Stimulated activated CD8-positive, alpha-beta memory T cell treated with anti-CD3 and anti-CD28 coated beads, Interleukin-4, amount 100 ng/mL, for 4 hours (primary cell): Measurements from ENCODE around the gene AMIGO2.
"Not testable (repeated sequence)": the region's sequence is repeated elsewhere in the genome, so short reads cannot be mapped to it uniquely, and the experiment has no call there.

Experiments
- DNase-seq, 2 donors: peaks; one replicate each; pipeline ENCODE4 v3.0.0-alpha.2; 2020; ENCODE audit warnings: low read depth in 2 of 2, low spot score in 1 of 2

The AMIGO2 gene, protein sequence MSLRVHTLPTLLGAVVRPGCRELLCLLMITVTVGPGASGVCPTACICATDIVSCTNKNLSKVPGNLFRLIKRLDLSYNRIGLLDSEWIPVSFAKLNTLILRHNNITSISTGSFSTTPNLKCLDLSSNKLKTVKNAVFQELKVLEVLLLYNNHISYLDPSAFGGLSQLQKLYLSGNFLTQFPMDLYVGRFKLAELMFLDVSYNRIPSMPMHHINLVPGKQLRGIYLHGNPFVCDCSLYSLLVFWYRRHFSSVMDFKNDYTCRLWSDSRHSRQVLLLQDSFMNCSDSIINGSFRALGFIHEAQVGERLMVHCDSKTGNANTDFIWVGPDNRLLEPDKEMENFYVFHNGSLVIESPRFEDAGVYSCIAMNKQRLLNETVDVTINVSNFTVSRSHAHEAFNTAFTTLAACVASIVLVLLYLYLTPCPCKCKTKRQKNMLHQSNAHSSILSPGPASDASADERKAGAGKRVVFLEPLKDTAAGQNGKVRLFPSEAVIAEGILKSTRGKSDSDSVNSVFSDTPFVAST

DNA sequence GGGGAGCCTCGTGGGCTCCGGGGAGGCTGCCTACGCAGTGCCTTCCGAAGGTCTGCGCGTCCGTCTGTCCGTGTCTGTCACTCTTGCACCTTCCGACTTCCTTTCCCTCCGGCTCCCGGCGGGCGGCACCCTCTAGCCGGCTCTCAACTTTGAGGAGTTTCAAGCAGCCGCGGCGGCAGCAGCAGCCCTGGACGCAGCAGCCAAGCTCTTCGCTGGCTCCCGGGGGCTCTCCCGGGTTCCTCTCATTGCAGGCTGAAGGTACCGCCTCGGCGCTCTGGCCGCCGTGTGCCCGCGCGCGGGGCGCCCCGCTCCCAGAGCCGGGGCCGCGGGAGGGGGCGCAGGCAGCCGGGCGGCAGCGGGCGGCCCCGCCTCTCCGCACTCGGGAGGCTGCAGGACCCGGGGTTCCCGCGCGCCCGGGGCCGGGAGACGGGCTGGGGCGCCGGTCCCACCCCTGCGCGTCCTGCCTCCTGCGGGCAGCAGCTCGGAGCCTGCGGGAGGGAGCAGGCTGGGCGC lies at the start of gene AMIGO2, which contains the start of gene PCED1B:
Gene AMIGO2, minus strand, starts transcription at position 492 of the 513 bp plus-strand sequence. CDS start 957 bp downstream, outside the sequence.
Gene PCED1B, plus strand, starts transcription at position 154 of the 513 bp plus-strand sequence. CDS start 155,443 bp downstream, outside the sequence.
- peak; percentile 27 to 40 for DNase-seq

GRCh38 chr12:47126246-47126645 lies 46.5 kb upstream of the AMIGO2 start:
- no peak for DNase-seq

DNA sequence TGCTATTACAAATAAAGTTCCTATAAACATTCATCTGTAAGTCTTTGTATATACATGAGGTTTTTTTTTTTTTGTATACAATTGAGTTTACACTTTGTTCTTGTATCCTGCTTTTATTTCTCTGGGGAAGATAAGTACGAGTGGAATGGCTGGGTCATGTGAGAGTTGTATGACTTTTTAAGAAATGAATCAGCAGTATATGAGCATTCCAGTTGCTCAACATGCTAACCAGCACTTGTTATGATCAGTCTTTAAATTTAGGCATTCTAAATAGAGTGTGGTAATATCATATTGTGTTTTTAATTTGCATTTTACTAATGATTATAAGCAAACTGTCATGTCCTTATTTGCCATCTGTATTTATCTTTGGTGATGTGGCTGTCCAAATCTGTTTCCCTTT lies 44.7 kb upstream of the AMIGO2 start:
- no peak for DNase-seq

- DNase-seq = no peak
Observed at GRCh38 chr12:47123730-47124129, 44.0 kb upstream of the AMIGO2 start.

GRCh38 chr12:47122602-47123001 lies 42.8 kb upstream of the AMIGO2 start:
- DNase-seq = no peak

- no peak for DNase-seq
Observed at GRCh38 chr12:47121146-47121545, 41.4 kb upstream of the AMIGO2 start.

- DNase-seq = no peak
Observed at GRCh38 chr12:47120736-47121135, 41.0 kb upstream of the AMIGO2 start.

- not testable (repeated sequence) for DNase-seq
Observed at GRCh38 chr12:47117305-47117704, 37.5 kb upstream of the AMIGO2 start.

DNA sequence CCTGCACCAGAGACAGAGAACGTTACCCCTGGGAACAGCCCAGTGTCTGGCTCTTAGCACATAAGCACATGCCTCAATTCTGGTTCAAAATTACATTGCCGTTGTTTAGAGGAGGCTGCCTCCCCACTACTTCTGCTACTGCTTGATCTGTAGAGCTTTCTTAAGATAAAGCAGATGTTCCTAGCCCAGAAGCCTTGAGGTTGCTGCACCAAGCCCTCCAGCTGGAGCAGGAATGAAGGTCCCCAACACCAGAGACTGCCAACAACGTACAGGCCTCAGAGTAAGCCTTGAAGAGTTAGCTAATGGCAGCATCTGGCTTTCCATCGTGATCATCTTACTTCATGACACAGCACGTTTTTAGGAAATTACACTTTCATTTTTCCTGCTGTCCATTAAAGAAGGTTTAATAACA lies 34.7 kb upstream of the AMIGO2 start:
- DNase-seq = no peak

DNA sequence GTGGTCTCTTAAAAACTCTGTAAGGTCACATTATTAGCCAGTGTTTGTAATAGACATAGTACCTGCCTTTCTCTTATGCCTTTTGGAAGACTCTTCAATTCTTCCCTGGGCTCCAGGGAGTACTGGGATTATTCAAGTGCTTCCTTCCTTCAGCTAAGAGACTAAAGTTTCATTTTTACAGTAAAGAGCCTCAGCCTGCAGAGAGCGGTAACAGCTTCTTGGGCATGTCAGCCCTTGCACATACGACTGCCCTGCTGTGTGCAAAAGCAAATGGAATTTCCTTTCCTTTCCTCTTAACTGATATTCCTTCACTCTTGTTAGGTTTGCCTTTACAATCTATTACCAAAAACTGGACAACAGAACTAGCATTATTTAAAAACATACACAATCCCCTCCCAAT lies 32.9 kb upstream of the AMIGO2 start:
- no peak for DNase-seq

DNA sequence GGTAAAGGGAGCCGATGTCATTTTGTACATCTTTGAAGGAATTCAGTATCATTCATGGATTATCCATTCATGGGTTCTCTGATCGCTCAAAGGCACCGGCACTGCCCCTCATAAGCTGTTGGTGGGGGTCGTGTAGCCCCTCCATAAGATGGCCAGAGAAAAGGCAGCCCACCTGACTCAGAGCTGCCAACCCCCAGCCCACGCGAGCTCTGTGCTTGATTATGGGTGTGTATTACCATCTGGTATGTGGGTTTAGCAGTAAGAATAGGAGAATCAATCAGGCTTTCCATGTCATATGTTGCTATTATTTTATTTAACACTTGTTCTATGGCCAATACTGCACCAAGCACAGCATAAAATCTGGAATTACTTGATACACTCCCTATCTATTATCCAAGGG lies 32.1 kb upstream of the AMIGO2 start:
- no peak for DNase-seq

GRCh38 chr12:47111392-47111778 lies 31.6 kb upstream of the AMIGO2 start:
- no peak for DNase-seq

GRCh38 chr12:47110718-47111391 lies 31.1 kb upstream of the AMIGO2 start:
- no peak for DNase-seq

GRCh38 chr12:47110011-47110541 lies 30.3 kb upstream of the AMIGO2 start:
- DNase-seq = no peak

DNA sequence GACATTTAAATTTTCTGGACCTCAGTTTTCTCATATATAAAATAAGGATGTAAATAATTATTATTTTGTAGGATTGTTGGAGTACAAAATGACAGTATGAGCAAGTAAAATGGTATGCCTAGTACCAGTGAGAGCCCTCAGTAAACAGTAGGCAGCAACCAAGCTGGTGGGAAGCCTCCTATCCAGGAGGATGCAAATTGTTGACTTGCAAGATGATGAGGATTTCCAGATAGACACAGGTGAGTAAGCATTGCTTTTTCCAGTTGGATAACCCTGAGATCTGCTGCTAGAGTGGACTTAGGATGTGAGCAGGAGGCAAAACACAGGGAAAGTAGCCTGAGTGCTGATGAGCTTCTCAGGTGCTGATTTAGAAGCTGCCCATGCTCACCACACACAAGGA lies 28.2 kb upstream of the AMIGO2 start:
- DNase-seq = no peak

- no peak for DNase-seq
Observed at GRCh38 chr12:47107446-47107845, 27.7 kb upstream of the AMIGO2 start.

DNA sequence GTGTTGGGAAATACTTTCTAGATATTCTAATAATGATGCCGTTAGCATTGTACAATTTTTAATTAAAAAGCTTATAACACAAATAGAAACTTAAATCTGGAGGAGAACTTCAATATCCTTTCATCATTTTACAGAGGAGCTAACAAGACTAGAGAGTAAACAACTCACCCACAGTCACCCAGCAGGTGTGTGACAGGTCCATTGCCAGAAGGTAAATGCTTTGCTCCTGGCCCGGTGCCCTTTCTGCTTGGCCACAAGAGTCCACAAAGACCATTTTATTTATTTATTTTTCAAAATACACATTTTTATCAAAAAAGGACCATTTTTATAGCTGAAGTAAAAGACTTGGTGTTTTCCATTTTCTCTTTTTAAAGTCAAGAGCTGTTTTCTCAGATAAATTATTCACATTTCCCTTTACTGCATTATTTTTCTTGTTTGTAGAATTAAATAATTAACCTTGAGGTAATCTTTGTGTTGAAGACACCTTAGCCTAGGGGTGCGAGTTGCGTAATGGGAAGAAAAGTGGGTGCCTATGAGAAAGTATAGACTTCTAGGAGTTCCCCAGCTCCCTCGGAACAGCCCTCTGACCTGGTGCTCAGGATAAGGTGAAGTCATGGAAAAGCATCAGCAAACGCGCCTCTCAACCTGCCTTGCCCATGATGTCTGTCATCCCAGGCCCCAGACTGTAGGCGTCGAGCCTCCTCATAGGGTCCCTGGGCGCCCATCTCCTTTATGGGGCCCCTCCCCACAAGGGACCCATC lies 26.3 kb upstream of the AMIGO2 start:
- DNase-seq = no peak

DNA sequence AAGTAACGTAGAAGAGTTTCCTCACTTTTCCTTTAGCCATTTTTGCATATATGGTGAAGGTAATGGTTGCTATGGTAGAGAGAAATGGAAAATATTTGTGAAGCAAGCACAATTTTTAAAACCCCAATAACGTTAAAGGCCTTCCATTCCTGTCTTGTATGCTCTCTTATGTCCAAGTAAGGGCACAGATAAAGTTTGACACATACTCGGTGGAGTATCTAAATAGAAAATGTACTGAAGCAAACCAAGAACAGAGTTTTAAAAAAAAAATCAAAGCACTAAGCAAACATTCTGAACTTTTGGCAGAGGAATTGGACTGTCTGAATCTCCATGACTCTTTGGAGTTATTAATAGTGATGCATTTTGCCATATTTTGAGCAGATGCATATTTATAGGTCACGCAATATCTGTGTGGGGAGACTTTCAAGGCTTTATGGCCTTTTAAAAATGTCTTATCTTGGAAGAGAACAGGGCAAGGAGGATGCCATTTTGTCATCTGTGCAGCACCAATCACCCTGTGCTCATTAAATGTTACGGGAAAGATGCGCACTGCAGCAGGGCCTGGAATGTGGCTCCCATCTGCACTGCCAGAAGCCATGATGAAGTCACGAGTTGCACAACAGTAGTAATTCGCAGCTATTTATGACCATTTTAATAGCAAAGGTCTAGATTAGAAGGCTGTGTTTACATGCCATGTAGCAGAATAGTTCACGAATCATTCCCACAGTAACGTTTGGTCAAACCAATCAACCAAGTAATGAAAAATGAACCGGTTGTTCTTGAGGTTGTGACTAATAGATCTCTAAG lies 23.3 kb upstream of the AMIGO2 start:
- no peak for DNase-seq

DNA sequence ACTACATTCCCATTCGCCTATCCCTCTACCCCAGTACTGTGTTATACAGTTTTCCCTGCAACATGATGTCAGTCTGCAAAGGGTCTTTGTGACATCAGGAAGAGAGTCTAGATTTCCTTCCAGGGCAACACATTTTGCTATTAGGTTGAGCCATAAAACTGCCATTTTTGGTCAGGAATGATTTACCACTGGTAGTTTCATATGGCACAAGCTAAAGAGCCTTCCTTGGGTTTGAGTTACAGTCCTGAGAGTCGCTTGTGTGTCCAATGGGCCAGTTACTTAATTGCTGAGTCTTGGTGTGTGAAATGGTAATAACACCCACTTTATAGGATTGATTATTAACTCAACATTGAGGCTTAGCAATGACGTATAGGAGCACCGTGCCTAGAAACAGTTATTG lies 22.6 kb upstream of the AMIGO2 start:
- no peak for DNase-seq

DNA sequence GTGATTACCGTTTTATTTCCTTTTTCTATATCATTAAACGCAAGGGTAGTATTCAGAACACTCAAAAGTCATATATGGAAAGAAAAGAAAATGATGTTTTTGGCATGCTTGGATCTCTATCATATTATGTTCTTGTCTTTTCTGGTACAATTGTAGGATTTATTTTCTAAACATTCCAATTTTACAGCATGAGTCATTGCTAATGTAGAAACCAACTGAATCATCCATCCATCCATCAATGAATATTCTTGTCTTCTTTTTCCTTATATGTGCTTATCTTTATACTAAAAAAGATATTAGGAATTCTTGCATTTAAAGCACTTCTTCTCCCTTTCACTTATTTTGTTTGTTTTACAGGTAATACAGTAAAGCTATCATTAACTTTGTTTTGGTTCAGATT lies 20.4 kb upstream of the AMIGO2 start:
- DNase-seq = no peak
